Measurements from ENCODE around the gene FHIT. TPM values are rescaled to one million over a fixed set of nuclear protein-coding genes. Genes with fewer than 3 reads are reported as not detected.
A peak's percentile ranks its signal among the peaks of the same experiment; 100 is the strongest.

Gene FHIT
- total and polyA plus RNA-seq, 10 of the 15 experiments (the other 5 are each of a cell fraction or from before 2014, with no cell fraction given) = 4.2 to 14.9 (median 9.4) TPM

GRCh38 chr3:61253756-61254155 is 2.5 kb upstream of the FHIT start:
- H3K79me2 ChIP-seq (ENCODE audit: control insufficient read depth, insufficient read depth, low read length) = peaks cover 8% of the 10 kb centered on the region
- ChIA-PET CTCF (interaction anchor here (0.7 kb wide), 1 partner anchor 126 kb away, joined by 3 read pairs; no protein-coding TSS in a partner anchor), SMC1A (ENCODE audit: uncharacterized antibody, unreplicated experiment) (interaction anchor here (0.7 to 2.3 kb wide), 4 partner anchors 8 to 89 kb away, joined by 3 to 7 read pairs (median 4); no protein-coding TSS in a partner anchor), POLR2A (interaction anchor here (0.9 to 1.0 kb wide), 2 partner anchors 14 to 15 kb away, joined by 3 read pairs; no protein-coding TSS in a partner anchor), RAD21 (ENCODE audit: unreplicated experiment) (interaction anchor here (0.8 to 1.3 kb wide), 3 partner anchors 29 to 167 kb away, joined by 3 to 4 read pairs (median 3); no protein-coding TSS in a partner anchor)
- DNase-seq (ENCODE audit: low read depth, low spot score) (no peak), FAIRE-seq (no peak), ATAC-seq (peak; percentile 1; the same call in 1 of the 3 replicates)
- in situ Hi-C loops (cut with MboI) (no loop called here), intact Hi-C loops (cut with micrococcal nuclease; ENCODE audit: unreplicated experiment) (loop anchor here (1.0 to 10.0 kb wide), 3 partner anchors 121 to 599 kb away; no protein-coding TSS in a partner anchor)
- TF ChIP-seq RUNX3 (IDR thresholded peaks at IDR 0.05; ENCODE audit: low read length) (peak; percentile 69), BHLHE40 (IDR thresholded peaks at IDR 0.05; ENCODE audit: borderline replicate concordance in 1 of 2, low read depth in 2 of 2, low read length in 1 of 2) (peak in 1 of 2 experiments; percentile 10; a peak in 1 of 4 replicates), MTA2 (IDR thresholded peaks at IDR 0.05; ENCODE audit: low read depth) (0 out of 2 replicates have a peak, but pooled peaks have one; percentile 24), MYC (IDR thresholded peaks at IDR 0.05; ENCODE audit: insufficient read depth, insufficient read length, insufficient replicate concordance, low read length, severe bottlenecking) (no peak), E2F4 (IDR thresholded peaks at IDR 0.05; ENCODE audit: low read depth, low read length) (no peak)
- H3K9ac ChIP-seq (ENCODE audit: control insufficient read depth, insufficient read depth, low read length) = no peak overlapping the region
- no peak overlapping the region for H3K4me3 ChIP-seq
- no peaks in the 10 kb centered on the region for H3K27me3 ChIP-seq (replicated peaks in 1 of 2; ENCODE audit: control insufficient read depth in 2 of 2, insufficient read depth in 2 of 2, low read length in 1 of 2)
- WGBS (ENCODE audit: insufficient coverage, insufficient replicate concordance, low lambda C conversion rate, missing lambda C conversion rate) = 40% methylated on average over 3 of the region's 3 CpGs
- H3K27ac ChIP-seq (ENCODE audit: control insufficient read depth, insufficient read depth) = no peak overlapping the region
- peaks cover 5% of the 10 kb centered on the region; the same call in 1 of the 2 replicates for H3K4me1 ChIP-seq (ENCODE audit: control insufficient read depth, insufficient read depth, low read length)
- no peaks in the 10 kb centered on the region for H3K9me3 ChIP-seq (replicated peaks; ENCODE audit: control insufficient read depth, insufficient read depth, low read length)
- H4K20me1 ChIP-seq (ENCODE audit: control insufficient read depth, insufficient read depth) = no peaks in the 10 kb centered on the region
- no peaks in the 10 kb centered on the region for H3K36me3 ChIP-seq (ENCODE audit: control insufficient read depth in 2 of 2, insufficient read depth in 2 of 2, low read length in 1 of 2)
- no peak overlapping the region for H2AFZ ChIP-seq (ENCODE audit: control insufficient read depth, low read depth, low read length)
- no TSS peak for BruUV-seq (replicated peaks)
- no peak overlapping the region; the same call in 1 of the 2 replicates for H3K4me2 ChIP-seq (ENCODE audit: control insufficient read depth, insufficient read depth)
